GM18868 (cell line): Measurements from ENCODE around the gene DYNC2I2.
"Not testable (repeated sequence)": the region's sequence is repeated elsewhere in the genome, so short reads cannot be mapped to it uniquely, and the experiment has no call there.

Source experiments
- ATAC-seq: cut with Tn5 transposase; IDR thresholded peaks from one replicate; pipeline ENCODE4 v1.9.1; 2021; ENCODE audit warnings: mild to moderate bottlenecking, moderate library complexity; ENCODE audit not compliant: unreplicated experiment

The DYNC2I2 gene

DNA sequence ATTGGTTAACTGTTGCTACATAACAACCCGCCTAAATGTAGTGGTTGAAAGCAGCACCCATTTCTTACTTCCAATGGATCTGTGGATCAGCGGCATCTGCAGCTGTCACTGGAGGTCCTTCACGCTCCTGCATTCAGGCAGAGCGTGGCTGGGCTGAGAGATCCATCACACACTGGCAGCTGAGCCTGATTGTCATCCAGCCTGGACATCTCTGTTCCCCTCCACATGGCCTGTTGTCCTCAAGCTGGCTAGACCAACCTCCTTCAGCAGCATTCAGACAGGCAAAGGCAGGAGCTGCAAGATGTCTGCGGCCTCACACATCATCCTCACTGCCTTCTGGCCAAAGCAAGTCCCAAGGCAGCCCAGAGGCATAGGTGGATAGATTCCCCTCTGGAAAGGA is 36.9 kb downstream of the DYNC2I2 start:
- ATAC-seq = no peak

DNA sequence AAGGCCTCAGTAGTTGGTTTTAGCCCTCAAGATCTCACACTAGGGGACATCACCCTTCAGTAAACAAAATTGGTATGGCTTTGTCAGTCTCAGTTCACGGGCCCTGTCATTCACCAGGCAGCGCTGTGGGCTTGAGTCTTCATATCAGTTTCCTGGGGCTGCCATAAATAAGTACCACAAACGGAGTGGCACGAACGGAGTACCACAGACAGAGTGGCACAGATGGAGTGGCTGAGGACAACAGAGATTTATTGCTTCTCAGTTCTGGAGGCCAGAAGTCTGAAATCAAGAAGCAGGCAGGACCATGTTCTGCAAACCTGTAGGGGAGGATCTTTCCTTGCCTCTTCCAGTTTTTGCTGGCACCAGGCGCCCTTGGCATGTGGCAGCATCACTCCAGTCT is 37.5 kb downstream of the DYNC2I2 start:
- no peak for ATAC-seq

DNA sequence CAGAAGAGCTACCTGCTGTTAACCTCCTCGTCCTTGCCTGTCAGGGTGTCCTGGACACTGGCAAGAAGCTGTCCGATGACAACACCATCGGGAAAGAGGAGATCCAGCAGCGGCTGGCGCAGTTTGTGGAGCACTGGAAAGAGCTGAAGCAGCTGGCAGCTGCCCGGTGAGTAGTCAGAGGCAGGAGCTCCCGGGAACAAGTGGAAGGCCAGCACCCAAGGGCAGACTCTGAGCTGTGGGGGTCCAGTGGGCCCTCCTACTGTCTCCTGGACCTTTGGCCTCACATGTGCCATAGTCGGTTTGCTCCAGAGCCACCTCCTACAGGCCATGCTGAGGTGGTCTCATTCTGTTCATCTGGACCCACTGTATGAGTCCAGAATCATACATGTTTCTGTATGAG is 38.7 kb downstream of the DYNC2I2 start:
- ATAC-seq = no peak

DNA sequence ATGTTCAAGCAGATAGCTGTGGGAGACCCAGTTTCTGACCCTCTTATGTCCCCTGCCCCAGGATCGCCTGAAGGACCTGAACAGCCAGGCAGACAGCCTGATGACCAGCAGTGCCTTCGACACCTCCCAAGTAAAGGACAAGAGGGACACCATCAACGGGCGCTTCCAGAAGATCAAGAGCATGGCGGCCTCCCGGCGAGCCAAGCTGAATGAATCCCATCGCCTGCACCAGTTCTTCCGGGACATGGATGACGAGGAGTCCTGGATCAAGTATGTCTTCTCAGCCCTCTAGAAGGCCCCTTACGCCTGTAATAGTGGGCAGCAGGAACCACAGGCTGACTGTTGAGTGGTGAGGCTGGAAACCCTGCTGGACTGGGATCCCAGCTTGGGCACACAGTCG is 41.1 kb downstream of the DYNC2I2 start:
- ATAC-seq = no peak

DNA sequence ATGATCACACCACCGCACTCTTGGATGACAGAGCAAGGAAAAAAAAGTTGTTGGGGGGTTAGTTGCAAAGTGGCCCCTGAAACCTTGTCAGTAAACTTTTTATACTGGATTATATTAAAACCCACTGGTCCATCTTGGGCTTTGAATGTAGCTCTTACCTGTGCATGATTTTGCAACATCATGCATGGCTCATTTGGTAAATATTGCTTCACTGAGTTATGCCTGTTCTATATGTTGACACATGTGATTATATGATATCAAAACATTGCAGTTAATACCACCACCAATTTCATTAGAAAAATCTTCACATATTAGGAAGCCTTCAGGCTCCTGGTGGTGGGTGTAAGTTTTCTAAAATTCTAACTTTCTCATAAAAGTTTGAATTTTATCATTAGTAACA is 41.9 kb downstream of the DYNC2I2 start:
- no peak for ATAC-seq

DNA sequence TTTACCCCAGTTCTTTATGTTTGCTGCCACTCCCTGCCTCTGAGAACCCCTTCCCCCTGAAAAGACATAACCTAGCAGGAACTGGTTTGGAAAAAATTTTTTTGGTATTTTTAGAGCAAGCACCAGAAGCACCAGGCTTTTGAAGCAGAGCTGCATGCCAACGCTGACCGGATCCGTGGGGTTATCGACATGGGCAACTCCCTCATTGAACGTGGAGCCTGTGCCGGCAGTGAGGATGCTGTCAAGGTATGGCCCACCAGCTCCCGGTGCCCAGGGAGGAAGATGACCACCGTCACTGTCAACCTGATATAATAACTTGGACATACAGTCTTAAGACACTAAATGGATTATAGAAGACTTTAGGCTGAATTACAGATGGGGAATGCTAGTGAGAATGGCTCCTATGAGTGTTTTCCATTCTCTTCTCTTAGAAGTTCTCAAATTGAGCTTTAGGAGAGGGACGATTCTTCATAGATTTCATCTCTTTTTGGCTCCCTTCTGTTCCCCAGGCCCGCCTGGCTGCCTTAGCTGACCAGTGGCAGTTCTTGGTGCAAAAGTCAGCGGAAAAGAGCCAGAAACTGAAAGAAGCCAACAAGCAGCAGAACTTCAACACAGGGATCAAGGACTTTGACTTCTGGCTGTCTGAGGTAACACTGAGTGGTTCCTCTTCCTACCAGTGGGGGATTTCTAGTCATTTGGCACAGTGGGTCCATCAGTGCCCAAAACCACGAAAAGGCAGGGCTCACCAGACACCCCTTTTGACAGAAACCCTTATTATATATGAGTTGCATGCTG is 44.9 kb downstream of the DYNC2I2 start:
- ATAC-seq = no peak

DNA sequence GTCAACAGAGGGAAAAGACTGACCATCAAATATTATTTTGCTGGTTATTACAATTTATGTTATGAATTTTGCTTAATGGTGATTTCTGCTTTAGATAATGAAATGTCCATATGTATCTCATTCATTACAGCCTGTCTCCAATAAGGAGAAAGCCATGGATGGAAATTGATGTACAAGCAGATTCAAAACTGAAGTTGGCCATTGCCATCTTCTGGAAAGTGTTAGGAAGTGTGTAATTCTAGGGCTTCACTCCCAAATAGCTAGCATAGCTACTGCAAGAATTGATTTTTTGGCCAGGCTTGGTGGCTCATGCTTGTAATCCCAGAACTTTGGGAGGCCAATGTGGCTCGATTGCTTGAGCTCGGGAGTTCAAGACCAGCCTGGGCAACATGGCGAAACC is 45.8 kb downstream of the DYNC2I2 start:
- ATAC-seq = no peak

DNA sequence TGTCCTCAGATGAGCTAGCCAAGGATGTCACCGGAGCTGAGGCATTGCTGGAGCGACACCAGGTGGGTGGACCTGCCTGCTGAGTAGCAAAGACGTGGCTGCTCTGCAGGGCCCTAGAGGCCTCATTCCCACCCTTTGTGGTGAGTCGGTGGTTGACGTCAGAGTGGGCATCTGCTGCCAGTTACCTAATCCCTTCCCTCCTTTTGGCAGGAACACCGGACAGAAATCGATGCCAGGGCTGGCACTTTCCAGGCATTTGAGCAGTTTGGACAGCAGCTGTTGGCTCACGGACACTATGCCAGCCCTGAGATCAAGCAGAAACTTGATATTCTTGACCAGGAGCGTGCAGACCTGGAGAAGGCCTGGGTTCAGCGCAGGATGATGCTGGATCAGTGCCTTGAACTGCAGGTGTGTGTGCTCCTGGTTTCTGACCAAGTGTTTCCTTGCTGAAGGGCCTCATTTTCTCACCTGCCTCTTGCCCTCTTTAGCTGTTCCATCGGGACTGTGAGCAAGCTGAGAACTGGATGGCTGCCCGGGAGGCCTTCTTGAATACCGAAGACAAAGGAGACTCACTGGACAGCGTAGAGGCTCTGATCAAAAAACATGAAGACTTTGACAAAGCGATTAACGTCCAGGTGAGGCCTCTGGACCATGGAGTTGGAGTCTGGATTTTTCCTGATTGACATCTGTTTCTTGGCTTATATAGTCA is 48.9 kb downstream of the DYNC2I2 start:
- ATAC-seq = no peak

DNA sequence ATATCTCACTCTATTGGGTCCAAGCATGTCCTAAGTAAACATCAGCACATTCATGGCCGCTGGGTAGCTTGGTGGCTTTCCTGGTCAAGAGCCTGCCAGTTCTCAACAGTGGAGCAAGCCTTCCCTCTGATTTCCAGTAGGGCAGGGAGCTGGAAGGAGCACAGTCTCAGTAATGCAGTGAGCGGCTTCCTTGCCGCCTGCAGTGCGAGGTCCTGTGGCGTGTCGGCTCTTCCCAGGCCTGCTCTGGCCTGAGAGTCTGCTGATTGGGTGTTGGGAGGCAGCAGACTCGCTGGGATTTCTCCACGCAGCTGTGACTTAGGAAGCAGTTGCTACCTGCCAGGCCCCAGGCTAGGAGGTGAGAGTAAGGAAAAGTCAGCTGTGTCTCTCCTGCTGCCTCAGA is 53.0 kb downstream of the DYNC2I2 start:
- ATAC-seq = no peak

DNA sequence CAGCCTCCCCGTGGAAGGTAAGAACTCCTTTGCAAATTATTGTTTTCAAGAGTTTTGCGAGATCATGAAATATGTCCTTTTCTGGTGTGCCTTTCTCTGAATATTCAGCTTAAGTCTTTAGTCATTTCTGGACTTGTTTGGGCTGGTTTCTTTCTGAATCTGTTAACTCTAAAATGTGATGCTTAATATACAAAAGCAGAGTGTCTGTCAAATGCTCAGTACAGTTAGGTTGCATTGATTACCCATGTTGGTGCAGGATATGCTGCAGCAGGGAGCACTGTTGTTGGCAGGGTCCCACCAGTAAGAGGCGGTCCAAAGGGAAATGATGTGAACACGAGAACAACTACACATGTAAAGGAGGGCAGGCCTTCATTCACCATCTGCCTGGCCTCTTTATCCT is 56.5 kb downstream of the DYNC2I2 start:
- no peak for ATAC-seq

DNA sequence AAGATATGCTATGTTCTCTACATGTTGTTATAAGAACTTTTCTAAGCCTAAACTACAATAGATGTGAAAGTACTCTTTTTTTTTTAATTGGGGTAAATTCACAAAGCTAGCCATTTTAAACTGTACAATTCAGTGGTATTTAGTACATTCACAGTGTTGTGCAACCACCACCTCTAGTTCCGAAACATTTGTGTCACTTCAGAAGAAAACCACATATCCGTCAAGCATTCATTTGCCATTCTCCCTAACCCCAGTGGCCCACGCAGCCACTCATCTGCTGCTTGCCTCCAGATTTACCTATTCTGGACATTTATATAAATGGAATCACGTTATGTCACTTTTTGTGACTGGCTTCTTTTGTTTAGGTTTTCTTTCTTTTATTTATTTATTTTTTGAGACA is 61.2 kb downstream of the DYNC2I2 start:
- no peak for ATAC-seq

DNA sequence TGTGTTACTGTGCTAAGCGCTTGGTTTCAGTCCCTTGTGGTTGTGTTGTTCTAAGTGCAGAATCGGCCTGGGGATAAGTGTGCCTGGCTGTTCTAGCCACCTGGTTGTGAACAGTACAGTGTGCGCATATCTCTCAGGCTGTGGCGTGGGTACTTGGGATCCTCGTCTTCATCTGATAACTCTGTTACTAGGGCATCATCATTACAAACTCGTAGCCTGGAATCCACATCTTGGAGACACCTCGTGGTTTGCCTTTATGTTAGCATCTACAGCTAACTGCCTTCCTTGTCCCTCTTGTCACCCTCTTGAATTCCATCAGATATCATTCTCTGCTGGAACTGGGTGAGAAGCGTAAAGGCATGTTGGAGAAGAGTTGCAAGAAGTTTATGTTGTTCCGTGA is 62.8 kb downstream of the DYNC2I2 start:
- ATAC-seq = no peak

DNA sequence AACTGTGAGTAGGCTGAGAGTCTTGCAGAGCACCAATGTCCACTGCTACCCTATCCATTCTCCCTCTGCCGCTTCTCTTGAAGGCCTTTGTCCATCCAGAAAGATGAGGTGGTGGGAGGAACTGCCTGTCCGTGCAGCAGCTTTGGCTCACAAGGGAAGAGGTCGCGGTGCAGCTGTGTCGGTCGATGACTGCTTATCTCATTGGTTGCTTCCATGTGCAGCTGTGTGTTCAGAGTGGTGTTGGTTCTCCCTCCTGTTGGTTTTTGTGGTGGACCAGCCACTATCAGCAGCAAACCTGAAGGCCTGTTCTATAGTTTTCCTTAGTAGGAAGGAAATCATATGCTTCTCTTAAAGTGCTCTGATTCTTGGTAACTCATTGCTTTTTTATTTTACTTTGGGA is 63.6 kb downstream of the DYNC2I2 start:
- no peak for ATAC-seq

DNA sequence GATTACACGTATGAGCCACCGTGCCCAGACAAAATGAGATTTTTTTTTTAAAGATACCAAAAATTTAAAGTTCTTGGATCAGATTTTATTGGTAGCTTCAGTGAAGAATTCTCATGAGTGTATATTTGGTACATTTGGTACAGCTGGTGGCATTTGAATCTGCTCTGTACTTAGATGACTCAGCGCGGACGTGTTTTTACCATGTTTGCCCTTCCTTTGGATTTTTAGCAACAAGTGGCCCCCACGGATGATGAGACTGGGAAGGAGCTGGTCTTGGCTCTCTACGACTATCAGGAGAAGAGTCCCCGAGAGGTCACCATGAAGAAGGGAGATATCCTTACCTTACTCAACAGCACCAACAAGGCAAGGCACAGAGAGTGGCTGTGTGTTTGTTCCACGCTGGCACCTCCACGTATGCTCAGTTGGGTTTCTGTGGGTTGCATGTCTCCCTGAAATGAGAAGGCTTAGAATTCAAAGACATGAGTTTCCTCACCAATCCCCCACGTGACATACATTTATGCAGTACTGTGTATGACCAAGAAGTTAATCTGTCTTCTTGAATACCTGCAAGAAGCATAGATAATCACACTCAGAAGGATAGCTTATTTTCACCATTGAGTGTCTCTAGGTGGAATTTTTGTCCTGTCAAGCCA is 67.9 kb downstream of the DYNC2I2 start:
- ATAC-seq = no peak

DNA sequence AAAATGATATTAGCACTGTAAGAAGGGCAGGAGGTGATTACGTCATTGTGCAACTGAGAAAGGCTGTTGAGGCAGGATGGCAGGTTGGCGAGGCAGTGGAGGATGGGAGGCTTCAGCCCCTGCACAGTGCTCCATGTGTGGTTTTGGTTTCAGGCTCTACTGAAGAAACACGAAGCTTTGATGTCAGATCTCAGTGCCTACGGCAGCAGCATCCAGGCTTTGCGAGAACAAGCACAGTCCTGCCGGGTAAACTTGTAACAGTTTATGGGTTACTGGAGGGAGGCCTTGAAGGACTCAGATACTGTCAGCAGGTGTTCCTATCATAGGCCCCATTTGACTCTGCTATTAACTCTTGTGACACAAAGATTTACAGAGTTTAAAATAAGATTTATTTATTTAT is 69.2 kb downstream of the DYNC2I2 start:
- no peak for ATAC-seq

DNA sequence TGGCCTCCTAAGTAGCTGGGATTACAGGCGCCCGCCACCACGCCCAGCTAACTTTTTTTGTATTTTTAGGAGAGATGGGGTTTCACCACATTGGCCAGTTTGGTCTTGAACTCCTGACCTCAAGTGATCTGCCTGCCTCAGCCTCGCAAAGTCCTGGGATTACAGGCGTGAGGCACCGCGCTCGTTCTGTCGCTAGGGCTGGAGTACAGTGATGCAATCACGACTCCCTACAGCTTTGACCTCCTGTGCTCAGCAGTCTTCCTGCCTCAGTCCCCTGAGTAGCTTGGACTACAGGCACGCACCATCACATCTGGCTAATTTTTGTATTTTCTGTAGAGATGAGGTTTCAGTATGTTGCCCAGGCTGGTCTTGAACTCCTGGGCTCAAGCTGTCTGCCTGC is 69.7 kb downstream of the DYNC2I2 start:
- not testable (repeated sequence) for ATAC-seq

DNA sequence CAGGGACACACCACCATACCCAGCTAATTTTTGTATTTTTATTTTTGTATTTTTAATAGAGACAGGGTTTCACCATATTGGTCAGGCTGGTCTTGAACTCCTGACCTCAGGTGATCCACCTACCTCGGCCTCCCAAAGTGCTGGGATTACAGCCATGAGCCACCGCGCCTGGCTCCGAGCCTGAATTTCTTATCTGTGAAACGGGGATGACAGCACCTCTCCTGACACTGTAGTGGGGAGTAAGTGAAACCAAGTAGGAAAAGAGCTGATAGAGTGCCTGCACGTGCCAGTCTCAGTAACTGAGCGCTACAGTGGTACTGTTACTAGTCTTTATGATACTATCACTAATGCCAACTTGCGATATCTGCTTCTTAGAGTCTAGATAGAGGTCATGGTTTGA is 71.5 kb downstream of the DYNC2I2 start:
- not testable (repeated sequence) for ATAC-seq
